A673 (cell line): Measurements from ENCODE around the gene GNAQ. TPM values are rescaled to one million over a fixed set of nuclear protein-coding genes. Genes with fewer than 3 reads are reported as not detected.
"Not testable (repeated sequence)": the region's sequence is repeated elsewhere in the genome, so short reads cannot be mapped to it uniquely, and the experiment has no call there.

Experiments used
- BruUV-seq: library from RNA; stranded (reverse); fragments of 400-500 nt; replicated peaks from 2 replicates; lab custom pipeline; 2021; lab: Mats Ljungman, UMichigan
- CTCF ChIA-PET: fragments of 300-600 bp; sonication (Branson Sonifier 250); formaldehyde crosslinking; loops from one replicate; lab custom pipeline; 2022; ENCODE audit warnings: antibody characterized with exemption; lab: Charles Lee
- POLR2A ChIA-PET: fragments of 300-600 bp; sonication (Branson Sonifier 250); formaldehyde crosslinking; loops from one replicate; lab custom pipeline; 2022; ENCODE audit warnings: antibody characterized with exemption; ENCODE audit not compliant: low non-redundant PET; lab: Charles Lee
- DNase-seq: peaks from one replicate; pipeline ENCODE4 v3.0.0-alpha.2; 2015; ENCODE audit warnings: low spot score
- H3K27ac ChIP-seq: fragments of 200-600 bp; sonication (generic); 2 replicates; pipeline ENCODE4 v1.5.1; 2016; ENCODE audit warnings: mixed run types, low read depth, mild to moderate bottlenecking, mixed read lengths, antibody characterized with exemption, low read length; ENCODE audit not compliant: poor library complexity, severe bottlenecking
- H3K27me3 ChIP-seq: fragments of 200-600 bp; sonication (generic); replicated peaks from 2 replicates; pipeline ENCODE4 v1.6.1; 2017; ENCODE audit warnings: mixed run types, low read depth, mild to moderate bottlenecking, mixed read lengths, antibody characterized with exemption, low read length; ENCODE audit not compliant: insufficient read depth, poor library complexity
- H3K36me3 ChIP-seq: fragments of 200-600 bp; sonication (generic); 2 replicates; pipeline ENCODE4 v1.6.1; 2016; ENCODE audit warnings: mixed run types, mild to moderate bottlenecking, mixed read lengths, antibody characterized with exemption, low read length; ENCODE audit not compliant: insufficient read depth, poor library complexity, severe bottlenecking
- H3K4me1 ChIP-seq: fragments of 200-600 bp; sonication (generic); 2 replicates; pipeline ENCODE4 v1.6.1; 2017; ENCODE audit warnings: mixed run types, mild to moderate bottlenecking, mixed read lengths, antibody characterized with exemption, low read length; ENCODE audit not compliant: insufficient read depth, poor library complexity, severe bottlenecking
- H3K4me3 ChIP-seq: fragments of 200-600 bp; sonication (generic); 2 replicates; pipeline ENCODE4 v1.5.1; 2016; ENCODE audit warnings: low read depth, mixed run types, mild to moderate bottlenecking, mixed read lengths, low read length; ENCODE audit not compliant: poor library complexity, severe bottlenecking
- H3K9me3 ChIP-seq: fragments of 200-600 bp; sonication (generic); 2 replicates; pipeline ENCODE4 v1.6.1; 2016; ENCODE audit warnings: mixed run types, low read depth, mild to moderate bottlenecking, mixed read lengths, antibody characterized with exemption, low read length; ENCODE audit not compliant: poor library complexity, severe bottlenecking
- CTCF ChIP-seq: fragments of 300-800, 200-600 bp; sonication (generic); conservative IDR thresholded peaks from 2 replicates; pipeline ENCODE4 v1.5.1; 2017; ENCODE audit warnings: low read depth, mild to moderate bottlenecking, antibody characterized with exemption, low read length, moderate library complexity, mixed read lengths
- EZH2 ChIP-seq: fragments of 200-600 bp; sonication (generic); IDR thresholded peaks from 2 replicates; pipeline ENCODE4 v1.6.1; 2017; ENCODE audit warnings: borderline replicate concordance, low read depth, mild to moderate bottlenecking, mixed read lengths, antibody characterized with exemption, low read length; ENCODE audit not compliant: poor library complexity, severe bottlenecking
- intact Hi-C: fragments of 100-400 bp; cut with micrococcal nuclease; formaldehyde crosslinking; loops from one replicate; pipeline ENCODE4 v1.10.0; 2022; ENCODE audit not compliant: unreplicated experiment
- total RNA-seq: library from RNA; stranded (reverse); gene quantifications from 2 replicates; pipeline ENCODE4 v1.2.3, GENCODE V29; 2021

GNAQ gene
- total RNA-seq, 1 experiment from 2014 or later: 69.9 TPM

DNA sequence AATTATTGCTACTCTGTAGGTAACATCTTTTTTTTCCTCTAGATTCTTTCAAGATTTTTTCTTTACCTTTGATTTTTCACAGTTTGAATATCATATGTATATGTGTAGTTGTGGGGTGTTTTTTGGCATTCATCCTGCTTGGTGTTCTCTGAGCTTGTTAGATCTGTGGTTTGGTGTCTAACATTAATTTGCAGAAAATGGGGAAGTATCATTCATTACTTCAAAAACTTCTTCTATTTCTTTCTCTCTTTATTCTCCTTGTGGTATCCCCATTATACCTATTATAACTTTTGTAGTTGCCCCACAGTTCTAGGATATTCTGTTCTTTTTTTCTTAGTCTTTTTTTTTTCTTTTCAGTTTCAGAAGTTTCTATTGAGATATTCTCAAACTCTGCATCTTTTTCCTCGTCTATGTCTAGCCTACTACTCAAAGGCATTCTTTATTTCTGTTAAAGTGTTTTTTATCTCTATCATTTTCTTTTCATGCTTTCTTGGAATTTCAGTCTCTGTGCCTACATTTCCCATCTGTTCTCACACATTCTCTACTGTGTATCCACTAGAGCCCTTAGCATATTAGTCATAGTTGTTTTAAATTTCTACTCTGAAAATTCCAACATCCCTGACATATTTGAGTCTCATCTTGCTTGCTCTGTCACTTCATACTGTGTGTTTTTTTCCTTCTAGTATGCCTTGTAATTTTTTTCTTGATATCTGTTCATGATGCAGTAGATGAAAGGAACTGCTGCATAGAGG is 323.4 kb downstream of the GNAQ start:
- DNase-seq: no peak
- no TSS peak for BruUV-seq
- intact Hi-C loops: no loop called here
- no peak for TF ChIP-seq EZH2
- TF ChIP-seq CTCF: no peak
- peaks cover 6% of the 10 kb centered on the region for H3K9me3 ChIP-seq
- no peak overlapping the region for H3K4me3 ChIP-seq
- peaks cover 3% of the 10 kb centered on the region for H3K4me1 ChIP-seq
- no peak overlapping the region for H3K27ac ChIP-seq
- H3K36me3 ChIP-seq: peaks cover 4% of the 10 kb centered on the region
- no peaks in the 10 kb centered on the region for H3K27me3 ChIP-seq
- POLR2A ChIA-PET: interaction anchor here (0.6 kb wide), 1 partner anchor 49 kb away, joined by 3 read pairs; no protein-coding TSS in a partner anchor
- CTCF ChIA-PET: no interaction called here

DNA sequence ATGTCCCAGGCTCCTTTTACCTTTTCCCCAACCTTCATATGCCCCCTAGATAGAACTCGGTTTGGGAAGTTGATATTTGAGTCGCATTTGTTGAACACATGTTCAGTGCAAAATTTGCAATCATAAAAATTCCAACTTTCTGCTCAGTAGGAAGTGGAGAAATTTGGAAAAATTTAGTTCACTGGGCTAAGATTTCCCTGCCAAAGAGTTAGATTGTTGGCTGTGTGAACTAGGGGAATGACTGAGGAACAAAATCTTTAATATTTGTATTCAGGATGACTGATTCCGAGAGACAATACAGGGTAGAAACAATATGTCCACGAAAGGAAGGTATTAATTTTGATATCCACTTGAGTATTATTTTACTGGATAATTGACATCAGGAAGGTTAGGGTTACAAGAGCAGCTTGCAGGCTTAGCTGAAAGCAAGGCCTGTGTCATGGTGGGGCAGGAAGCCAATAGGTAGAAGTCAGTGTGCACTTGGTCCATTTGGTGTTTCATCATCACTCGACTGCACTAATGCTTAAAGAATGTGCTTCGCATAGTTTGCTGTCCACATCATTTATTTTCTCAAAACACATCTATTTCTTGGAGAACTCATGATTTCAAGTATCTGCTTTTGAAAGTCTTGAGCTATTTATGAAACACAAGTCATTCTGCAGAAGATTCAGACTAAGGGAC is 324.1 kb downstream of the GNAQ start:
- no TSS peak for BruUV-seq
- intact Hi-C loops: no loop called here
- no peak for TF ChIP-seq EZH2
- TF ChIP-seq CTCF: no peak
- Histone ChIP-seq H3K4me1 (no peaks in the 10 kb centered on the region), H3K36me3 (peaks cover 4% of the 10 kb centered on the region), H3K27me3 (no peaks in the 10 kb centered on the region), H3K27ac (no peak overlapping the region), H3K9me3 (peaks cover 6% of the 10 kb centered on the region), H3K4me3 (no peak overlapping the region)
- POLR2A ChIA-PET: no interaction called here
- peak; percentile 49 for DNase-seq
- CTCF ChIA-PET: no interaction called here

DNA sequence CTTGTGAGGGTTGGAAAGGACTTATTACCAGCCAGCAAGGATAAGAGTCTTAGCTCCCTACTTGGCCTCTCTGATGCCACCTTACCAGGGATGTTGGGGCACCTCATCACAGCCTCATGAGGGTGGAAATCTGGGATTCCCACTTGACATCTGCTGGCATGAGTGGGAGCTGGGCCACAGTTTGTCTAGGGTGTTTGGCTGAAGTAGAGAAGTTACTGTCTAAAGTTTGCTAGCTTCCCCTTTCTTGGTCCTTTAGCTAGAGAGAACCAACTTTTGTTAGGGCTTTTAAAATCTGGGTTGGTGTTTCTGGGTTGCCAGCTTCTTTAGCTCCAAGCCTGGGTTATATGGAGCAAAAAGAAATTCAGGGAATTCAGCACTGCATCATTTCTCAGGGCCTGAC is 326.0 kb downstream of the GNAQ start:
- ChIA-PET POLR2A (no interaction called here), CTCF (no interaction called here)
- intact Hi-C loops: no loop called here
- Histone ChIP-seq H3K36me3 (peaks cover 4% of the 10 kb centered on the region), H3K4me3 (no peak overlapping the region), H3K9me3 (peaks cover 6% of the 10 kb centered on the region), H3K27ac (no peak overlapping the region), H3K27me3 (no peaks in the 10 kb centered on the region), H3K4me1 (no peaks in the 10 kb centered on the region)
- BruUV-seq: no TSS peak
- TF ChIP-seq CTCF: no peak
- DNase-seq: no peak

- DNase-seq, H3K4me1 ChIP-seq, H3K27ac ChIP-seq, H3K9me3 ChIP-seq, intact Hi-C loops, H3K4me3 ChIP-seq, H3K36me3 ChIP-seq, H3K27me3 ChIP-seq, BruUV-seq, POLR2A ChIA-PET, CTCF ChIA-PET: not testable (repeated sequence)
Measured at GRCh38 chr9:77702521-77703390, 328.9 kb downstream of the GNAQ start.
